DMS53 (cell line): ENCODE measurements around the gene LRRC4C.

Source experiments
- DNase-seq: peaks from one replicate; lab custom pipeline; 2025; lab: John Stamatoyannopoulos, UW

The LRRC4C gene

DNA sequence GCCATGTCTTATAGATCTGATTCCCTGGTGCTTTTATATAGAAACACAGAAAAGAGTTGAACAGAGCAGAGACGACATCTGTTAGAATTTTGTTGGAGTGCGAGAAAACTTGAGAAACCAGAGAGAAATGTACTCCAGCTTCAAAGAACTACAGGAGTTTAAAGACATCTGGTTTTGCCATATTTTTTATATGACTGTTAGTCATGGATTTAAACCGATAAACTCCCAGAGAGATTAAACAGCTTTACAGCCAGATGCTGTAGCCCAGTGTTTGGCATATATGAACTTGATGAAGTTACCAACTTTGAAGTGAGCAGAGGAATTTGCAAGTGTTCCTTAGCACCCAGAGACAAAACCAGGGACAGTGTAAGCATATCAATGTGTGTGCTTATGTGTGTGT lies 1083.1 kb downstream of the LRRC4C start:
- no peak for DNase-seq

DNA sequence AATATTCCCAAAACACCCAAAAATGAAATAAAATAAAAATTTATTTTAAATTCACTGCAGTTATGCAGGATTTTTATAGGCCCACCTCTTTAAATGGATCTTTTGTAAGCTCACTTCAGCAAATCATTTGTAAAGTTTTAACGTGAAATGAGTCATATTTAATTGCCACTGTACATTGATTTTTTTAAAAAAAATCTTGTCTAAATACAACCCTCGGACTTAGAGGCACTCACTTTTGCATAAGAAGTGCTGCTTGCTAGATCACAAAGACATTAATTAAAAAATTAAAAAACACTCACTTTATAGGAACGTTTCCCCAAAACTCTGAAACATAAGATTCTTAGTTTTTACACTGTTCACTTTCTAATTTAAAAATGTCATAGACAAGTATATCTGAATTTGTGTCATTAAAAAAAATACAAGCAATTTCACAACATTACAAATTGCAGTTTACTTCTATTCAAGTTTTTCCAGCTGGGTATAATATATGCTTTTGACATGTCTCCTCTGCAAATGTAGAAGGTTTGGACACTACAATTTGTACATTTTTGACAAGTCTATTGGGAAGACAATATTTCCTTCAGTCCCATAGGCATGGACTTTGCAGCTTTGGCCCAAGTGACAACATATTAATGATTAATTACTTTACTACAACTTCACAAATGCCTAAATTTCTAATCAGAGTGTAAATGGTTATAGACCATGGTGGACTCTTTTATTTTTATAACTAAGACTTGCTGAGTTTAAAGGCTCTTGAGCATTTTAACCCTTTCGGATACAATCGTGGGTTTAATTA lies 1088.4 kb downstream of the LRRC4C start:
- DNase-seq: no peak

DNA sequence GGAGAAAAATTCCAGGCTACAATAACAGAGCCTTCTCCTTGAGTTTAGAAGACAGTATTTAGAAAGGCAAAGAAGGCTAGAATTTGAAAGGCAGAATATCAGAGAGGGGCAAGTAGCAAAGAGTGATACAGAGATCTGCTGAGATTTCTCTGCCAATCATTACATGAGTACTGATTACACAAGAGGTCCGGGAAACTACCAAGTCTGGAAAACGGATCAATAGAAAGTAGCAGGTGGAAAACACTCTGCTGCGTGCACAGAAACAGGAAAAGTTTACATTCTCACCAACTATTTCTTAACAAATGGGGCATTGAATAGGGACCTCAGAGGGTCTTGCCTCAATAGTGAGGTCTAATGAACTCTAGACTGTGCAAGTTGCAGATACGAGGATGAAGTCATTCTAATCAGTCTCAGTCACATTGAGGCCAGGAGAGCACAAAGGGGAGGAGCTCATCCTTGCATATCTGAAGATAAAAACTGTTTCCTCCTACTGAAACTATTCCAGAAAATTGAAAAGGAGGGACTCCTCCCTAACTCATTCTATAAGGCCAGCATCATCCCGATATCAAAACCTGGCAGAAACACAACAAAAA lies 1099.2 kb downstream of the LRRC4C start:
- DNase-seq: no peak

DNA sequence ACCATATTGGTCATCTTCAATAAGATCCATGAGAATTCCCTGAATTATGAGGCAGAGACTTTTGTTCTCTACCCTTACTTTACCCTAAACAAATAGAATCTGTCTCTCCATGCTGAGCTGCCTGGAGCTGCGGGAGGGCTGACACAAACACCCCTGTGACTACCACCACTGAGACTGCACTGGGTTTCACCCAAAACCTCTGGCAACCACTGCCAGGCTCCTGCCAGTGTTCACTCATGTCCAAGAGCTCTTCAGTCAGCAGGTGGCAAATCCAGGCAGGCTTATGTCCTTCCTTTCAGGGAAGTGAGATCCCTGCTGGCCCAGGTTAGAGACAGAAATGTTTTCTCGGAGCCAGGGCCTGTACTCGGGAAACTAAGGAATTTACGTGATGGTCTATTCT lies 1105.3 kb downstream of the LRRC4C start:
- no peak for DNase-seq

DNA sequence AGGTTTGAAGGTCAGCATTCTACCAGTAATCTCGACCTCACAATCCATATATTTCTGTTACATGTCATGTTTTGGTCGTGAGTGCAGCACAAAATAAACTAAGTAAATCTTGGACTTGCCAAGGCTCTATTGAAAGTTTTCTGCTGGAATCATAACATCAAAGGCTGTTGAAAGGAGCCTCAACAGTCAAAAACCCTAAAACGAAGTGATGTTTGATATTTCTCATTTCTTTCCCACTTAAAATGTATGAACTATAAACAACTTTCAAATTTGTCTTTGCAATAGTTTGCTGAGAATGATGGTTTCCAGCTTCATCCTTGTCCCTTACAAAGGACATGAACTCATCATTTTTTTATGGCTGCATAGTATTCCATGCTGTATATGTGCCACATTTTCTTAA lies 1118.5 kb downstream of the LRRC4C start:
- DNase-seq: no peak

DNA sequence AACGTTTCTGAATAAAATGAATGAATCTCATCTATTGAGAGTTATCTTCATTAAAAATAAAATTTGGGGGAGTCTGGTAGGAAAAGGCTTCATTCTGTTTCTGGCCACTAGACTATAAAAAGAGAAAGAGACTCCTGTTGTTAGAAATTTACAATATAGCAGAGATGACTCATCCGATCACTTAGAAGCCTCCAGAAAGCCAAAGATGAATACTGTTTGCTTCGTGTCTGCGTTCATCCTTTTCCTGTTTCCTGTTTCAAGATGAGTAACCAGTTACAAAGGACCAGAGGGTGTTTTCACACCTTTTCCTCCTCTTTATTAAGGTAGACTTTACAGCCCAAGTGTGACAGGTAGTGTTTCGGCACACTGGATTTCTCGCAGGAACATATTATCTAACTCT lies 1120.7 kb downstream of the LRRC4C start:
- DNase-seq: peak; percentile 54

DNA sequence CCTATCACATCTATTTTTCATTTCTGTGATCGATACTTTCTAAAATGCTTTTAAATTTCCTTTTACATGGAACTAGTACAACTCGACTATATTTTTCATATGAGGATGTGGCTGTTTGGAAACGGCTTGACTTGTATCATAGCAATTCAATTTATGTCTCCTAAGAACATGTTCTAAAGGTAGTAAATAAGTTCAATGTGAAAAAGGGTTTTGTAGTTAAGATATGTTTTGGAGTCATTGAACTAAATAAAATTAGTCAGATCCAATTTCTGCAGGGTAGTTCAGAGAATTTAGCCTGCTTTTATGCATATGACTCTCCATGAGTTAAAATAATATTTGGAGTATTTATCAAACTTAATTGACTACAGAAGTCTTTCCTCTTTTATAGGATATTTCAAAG lies 1121.4 kb downstream of the LRRC4C start:
- no peak for DNase-seq

DNA sequence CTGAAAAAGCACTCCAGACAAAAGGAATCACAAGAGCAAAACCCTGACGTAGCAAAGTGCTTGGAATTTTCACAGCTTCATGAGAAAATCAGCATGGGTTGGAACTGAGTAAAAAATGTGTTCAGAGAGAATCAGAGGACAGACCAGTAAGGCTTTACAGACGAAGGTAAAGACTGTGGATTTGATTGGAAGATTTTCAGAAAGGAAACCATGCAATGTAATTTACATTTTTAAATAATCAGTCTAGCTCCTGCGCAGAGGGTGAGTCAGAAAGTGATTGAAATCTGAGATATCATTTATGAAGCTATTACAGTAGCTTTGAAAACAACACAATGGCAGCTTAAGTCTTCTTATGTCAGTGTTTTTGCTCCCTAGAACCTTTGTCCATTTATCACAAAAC lies 1122.3 kb downstream of the LRRC4C start:
- DNase-seq: no peak

DNA sequence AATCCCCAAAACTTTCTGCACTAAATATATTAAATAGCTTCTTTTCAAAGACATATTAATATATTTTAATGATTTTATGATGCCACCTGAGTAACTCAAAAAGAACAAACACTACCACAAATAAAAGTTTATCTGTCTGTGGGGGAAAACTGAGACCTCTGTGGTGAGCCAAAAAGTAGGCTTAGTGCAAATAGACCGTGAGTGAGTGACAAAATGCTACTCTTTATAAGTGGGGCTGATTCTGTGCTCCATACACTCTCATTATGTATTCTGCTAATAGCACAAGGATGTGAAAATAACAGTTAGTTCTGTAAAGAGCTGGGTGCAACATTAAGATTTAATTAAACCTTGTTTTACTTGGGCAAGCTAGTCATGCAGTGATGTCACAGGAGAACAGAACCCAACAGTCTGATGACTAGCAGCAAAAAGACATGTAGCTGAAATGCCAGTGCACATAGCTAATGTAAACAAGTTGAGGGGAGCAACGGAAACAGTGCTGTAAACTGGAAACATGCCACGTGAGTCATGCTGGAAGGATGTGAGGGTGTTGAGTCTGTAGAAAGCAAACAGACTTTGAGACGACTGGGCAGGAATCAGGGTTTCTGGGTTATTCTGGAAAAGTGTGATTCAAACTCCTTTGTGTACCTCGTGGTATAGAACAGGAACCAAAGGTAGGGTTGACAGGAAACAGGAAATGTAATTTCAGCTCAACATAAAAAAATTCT lies 1130.4 kb downstream of the LRRC4C start:
- DNase-seq: peak; percentile 94

DNA sequence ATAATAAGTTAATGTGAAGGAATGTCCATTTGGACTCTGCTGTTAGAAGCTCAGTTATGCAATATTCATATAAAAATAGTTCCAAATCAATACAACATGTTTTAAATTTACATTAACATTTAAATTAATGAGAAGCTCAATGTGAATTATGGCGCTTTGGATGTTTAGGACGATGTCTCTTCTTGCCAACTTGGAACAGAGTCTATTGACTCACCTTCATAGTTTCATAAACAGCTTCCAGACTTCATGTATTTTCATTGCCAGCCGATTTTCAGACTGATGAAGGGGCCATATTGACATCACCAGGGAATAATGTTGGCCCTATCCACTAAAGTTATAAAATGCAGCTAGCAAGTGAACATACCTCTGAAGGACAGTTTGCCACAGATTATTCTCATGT lies 1136.2 kb downstream of the LRRC4C start:
- DNase-seq: no peak

DNA sequence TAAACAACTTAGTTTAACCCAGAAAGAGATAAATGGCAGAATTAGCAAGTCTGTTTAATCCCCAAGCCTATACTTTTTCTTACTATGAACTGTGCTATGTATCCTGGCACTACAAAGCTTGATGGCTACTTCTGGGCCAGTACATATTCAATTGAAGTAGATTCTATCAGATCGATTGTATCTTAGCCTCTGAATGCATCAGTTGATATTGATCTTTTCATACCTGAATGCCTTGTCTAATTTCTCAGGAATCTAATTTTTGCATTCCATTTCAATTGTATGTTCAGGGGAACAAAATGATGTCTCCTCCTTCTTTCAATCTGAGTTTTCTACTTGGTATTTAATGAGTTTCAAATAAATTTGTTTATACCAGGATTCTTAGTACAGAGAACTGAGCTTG lies 1137.9 kb downstream of the LRRC4C start:
- DNase-seq: no peak

DNA sequence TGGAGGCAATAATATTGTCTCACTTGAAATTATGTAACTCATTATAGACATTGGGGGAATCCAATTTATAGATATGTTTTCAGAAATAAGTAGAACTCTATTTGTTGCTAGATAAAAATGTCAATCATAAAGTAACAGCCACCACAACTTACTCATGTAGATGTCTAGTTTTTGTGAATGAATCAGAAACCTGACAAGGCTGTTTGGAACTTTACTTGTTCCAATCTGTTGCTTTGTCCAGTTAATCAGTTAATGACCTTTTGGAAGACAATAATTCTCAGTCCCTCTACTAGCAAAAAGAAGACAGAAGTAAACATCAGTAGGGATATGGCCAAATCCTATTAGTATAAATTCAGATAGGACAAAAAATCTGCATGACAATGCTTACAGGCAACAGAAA lies 1143.3 kb downstream of the LRRC4C start:
- no peak for DNase-seq

DNA sequence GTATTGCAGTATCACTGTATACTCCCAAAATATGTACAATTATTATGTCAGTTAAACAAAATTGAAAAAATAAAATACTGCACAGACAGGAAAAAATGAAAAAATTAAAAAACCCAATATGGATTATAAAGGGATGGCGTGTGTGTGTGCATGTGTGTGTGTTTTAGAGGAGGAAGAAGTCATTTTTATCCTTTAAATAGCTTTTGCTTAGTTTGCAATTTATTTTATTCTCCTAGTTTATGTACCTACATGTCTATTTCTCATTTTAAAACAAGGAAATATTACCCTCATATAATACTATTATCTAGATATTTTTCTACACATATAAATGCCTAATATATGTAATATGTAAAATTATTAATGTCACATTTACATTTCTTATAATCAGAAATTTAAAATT lies 1144.3 kb downstream of the LRRC4C start:
- DNase-seq: no peak

DNA sequence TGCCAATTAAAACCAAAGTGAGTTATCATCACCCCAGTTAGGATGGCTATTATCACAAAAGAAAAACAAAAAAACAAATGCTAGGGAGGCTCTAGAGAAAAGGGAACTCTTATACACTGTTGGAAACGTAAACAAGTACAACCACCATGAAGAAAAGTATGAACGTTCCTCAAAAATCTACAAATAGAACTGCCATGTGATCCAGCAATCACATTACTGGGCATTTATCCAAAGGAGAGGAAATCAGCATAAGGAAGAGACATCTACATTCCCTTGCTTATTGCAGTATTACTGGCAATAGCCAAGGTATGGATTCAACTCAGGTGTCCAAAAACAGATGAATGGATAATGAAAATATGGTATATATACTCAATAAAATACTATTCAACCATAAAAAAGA lies 1145.1 kb downstream of the LRRC4C start:
- no peak for DNase-seq

DNA sequence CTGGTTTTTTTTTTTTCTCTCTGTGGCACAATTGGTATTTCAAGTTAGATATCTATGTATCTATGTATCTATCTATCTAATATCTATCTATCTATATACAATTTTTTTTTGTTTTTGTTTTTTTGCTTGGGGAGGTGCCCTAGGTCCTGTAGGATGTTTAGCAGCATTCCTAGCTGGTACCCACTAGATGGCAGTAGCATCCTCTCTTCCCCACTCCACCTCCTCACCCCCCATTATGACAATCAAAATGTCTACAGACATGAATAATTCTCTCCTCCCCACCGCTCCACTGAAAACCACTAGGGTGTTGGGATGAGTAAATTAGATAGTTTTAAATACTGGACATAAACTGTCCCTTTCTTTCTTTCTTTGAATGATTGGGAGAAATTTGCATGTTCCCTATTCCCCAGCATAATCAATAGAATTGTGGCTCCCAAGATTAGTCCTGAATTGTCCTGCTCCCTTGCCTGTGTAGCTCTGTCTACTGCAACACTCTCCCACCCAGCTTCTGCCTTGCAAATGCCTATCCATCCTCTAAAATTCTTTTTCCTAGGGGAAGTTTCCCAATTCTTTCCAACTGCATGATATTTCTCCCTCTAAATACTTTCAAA lies 1152.4 kb downstream of the LRRC4C start:
- peak; percentile 67 for DNase-seq

DNA sequence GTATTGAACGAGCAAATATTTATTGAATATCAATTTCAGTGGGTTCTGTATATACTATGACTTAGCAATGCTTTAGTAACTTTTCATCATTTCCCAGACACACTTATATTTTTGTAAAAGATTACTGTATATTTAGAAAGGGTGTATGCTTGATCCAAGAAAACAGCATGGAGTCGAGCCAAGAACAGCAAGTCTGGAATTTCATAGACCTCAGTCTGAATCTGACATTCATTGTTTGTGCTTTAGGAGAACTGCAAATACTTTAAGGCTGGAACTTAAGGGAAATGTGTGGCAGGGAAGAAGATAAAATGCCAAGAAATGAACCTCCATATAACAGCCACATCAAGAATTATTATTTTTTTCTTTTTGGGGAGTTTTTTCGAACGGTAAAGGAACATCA lies 1156.8 kb downstream of the LRRC4C start:
- DNase-seq: no peak

DNA sequence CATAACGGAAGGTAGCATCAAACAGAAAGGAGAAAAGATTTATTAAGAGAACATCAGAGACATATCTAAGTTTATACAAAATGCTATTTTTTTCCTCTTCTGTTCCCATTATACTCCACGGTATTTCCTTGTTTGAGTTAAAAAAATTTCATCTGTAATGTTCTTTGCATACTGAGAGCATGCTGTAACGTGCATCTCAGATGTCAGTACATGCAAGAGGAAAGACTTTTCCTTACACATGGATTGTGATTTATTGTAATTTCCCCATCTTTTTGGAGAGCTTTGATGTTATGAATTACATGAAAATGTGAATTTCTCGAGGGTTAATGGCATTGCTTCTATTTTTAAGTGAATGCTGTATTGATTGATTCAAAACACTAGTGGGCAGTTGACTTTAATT lies 1164.0 kb downstream of the LRRC4C start:
- DNase-seq: no peak

DNA sequence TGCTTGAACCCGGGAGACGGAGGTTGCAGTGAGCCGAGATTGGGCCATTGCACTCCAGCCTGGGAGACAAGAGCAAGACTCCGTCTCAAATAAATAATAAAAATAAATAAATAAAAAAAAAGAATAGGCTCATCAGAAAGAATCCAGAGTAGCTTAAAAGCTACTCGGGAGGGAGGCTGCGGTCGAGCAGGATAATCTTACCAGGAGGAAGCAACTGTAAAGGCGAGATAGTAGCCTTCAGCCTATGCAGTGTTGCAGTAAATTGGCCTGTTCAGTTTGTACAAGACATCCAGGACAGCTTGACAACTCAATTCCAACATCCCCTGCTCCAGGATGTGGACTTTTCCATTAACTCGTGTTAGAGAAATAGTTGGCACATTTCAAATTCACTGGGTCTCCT lies 1164.7 kb downstream of the LRRC4C start:
- DNase-seq: no peak

DNA sequence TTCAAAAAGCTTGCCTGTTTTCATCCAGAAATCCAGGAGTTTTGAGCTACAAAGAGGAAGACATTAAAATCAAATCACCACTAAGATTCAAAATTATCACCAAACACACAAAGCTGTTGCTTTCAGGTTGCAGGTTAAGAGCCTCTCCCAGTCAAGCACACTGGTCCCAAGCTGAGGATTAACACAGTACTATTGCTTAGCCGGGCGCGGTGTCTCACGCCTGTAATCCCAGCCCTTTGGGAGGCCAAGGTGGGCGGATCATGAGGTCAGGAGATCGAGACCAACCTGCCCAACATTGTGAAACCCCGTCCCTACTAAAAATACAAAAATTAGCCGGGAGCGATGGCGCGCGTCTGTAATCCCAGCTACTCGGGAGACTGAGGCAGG lies 1165.1 kb downstream of the LRRC4C start:
- DNase-seq: no peak

DNA sequence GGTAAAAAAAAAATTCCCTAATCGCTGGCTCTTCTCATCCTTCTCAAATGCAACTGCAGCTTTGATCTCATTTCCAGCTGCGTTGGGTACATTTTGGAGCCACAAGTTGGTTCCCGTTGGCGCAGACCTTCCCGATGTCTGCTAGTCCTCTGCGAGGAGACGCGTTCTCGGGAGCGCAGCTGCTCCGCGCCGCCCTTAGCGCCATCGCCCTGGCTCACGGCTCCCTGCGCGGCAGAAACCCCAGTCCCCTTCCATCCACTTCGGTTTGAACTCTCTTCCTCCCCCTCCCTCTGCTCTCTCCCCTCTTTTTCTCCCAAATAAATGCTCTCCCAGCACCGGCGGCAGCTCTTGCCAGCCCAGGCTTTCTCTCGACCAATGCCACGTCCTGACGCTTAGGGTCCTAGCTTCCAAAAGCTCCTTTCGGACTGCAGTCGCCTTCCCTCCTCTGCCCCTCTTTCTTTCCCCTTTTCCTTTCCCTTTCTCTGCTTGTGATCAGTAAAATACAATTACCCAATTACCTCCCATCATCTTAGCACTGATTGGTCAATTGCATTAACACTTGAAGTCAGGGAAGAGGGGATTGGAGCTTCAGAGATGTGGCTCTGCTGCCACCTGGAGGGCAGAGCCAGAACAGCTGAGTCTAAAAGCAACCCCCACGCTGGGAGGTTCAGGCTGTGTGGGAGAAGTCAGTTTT lies 1165.7 kb downstream of the LRRC4C start:
- peak; percentile 85 for DNase-seq

DNA sequence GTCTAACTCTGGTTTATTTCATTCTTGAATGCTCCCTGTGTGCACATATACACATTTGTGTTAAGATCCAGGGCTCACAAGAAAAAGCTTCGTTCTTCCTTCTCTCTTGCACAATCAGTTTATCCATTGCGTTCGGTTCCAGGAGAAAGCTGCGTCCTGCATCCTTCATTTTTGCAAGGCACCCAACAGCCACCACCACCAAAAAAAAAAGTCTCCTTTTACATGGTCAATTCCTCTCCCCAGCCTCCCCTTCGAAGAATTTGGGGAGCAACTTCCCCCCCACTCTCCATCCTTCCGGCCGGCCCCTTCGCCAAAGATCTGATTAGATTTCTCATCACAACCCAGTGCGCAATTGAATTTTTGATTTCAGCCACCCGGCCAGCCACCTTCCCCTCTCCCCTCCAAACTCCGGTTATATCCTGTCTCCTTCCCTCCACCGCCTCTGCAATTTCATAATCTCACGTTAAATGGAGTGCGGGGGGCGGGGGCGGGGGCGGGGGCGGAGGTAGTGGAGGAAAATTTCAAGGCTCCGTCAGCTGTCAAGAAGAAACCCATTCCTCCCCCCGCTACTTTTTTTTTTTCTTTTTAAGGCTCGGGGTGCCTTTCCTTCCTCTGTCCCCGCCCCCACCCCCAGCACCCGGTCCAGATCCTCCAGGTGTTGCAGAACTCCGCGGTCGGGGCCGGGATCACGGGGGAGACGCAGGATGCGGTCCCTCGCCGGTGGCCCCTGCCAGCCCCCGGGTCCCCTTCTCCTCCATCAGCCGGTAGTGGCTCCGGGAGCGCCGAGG lies 1166.5 kb downstream of the LRRC4C start:
- peak; percentile 35 for DNase-seq
